Ishikawa (cell line): Measurements from ENCODE around the gene LRFN5.

Source experiments
- CEBPB ChIP-seq: IDR thresholded peaks from 2 replicates; pipeline ENCODE4 v1.6.1; 2012
- CREB1 ChIP-seq: IDR thresholded peaks from 2 replicates; pipeline ENCODE4 v1.6.1; 2012; ENCODE audit warnings: low read depth
- FOXM1 ChIP-seq: IDR thresholded peaks from 2 replicates; pipeline ENCODE4 v1.6.1; 2012; ENCODE audit warnings: low read depth, borderline replicate concordance
- NFIC ChIP-seq: IDR thresholded peaks from 2 replicates; pipeline ENCODE4 v1.6.1; 2012
- RAD21 ChIP-seq: IDR thresholded peaks from 2 replicates; pipeline ENCODE4 v1.6.1; 2012; ENCODE audit warnings: low read depth
- TAF1 ChIP-seq: IDR thresholded peaks from 2 replicates; pipeline ENCODE4 v1.6.1; 2012; ENCODE audit warnings: low read depth, mild to moderate bottlenecking
- YY1 ChIP-seq: IDR thresholded peaks from 2 replicates; pipeline ENCODE4 v1.6.1; 2012; ENCODE audit warnings: low read depth
- TF ChIP-seq, protein P1 (sequence below): IDR thresholded peaks from 2 replicates; pipeline ENCODE4 v1.6.1; 2012; ENCODE audit warnings: low read depth, mild to moderate bottlenecking
- TF ChIP-seq, protein P2 (sequence below): IDR thresholded peaks from 2 replicates; pipeline ENCODE4 v1.6.1; 2012

DNA sequence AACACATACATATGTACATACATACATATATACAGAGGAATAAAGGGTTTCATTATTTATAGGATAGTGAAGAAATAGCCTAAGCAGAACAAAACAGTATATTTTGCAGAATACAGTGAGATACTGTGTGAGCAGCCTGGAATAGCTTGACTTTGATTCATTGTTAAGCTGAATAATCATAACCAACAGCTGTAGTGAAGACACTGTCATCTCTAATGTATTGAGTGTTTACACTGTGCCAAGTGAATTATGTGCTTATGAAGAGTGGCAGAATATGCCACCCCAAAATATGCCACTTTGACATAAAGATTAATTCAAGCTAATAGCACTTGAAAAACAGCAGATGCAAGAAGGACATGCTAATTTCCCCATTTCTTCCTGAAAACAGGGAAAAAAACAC lies 48.2 kb upstream of the LRFN5 start:
- TF ChIP-seq, protein P1, sequence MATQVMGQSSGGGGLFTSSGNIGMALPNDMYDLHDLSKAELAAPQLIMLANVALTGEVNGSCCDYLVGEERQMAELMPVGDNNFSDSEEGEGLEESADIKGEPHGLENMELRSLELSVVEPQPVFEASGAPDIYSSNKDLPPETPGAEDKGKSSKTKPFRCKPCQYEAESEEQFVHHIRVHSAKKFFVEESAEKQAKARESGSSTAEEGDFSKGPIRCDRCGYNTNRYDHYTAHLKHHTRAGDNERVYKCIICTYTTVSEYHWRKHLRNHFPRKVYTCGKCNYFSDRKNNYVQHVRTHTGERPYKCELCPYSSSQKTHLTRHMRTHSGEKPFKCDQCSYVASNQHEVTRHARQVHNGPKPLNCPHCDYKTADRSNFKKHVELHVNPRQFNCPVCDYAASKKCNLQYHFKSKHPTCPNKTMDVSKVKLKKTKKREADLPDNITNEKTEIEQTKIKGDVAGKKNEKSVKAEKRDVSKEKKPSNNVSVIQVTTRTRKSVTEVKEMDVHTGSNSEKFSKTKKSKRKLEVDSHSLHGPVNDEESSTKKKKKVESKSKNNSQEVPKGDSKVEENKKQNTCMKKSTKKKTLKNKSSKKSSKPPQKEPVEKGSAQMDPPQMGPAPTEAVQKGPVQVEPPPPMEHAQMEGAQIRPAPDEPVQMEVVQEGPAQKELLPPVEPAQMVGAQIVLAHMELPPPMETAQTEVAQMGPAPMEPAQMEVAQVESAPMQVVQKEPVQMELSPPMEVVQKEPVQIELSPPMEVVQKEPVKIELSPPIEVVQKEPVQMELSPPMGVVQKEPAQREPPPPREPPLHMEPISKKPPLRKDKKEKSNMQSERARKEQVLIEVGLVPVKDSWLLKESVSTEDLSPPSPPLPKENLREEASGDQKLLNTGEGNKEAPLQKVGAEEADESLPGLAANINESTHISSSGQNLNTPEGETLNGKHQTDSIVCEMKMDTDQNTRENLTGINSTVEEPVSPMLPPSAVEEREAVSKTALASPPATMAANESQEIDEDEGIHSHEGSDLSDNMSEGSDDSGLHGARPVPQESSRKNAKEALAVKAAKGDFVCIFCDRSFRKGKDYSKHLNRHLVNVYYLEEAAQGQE = no peak
- TF ChIP-seq TAF1 (no peak), CEBPB (no peak), YY1 (no peak), FOXM1 (no peak), NFIC (no peak), CREB1 (no peak), RAD21 (no peak)
- TF ChIP-seq, protein P2, sequence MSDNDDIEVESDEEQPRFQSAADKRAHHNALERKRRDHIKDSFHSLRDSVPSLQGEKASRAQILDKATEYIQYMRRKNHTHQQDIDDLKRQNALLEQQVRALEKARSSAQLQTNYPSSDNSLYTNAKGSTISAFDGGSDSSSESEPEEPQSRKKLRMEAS = no peak
